BJ (cell line): ENCODE data around the gene KRTAP9-9. TPM values are rescaled to one million over a fixed set of nuclear protein-coding genes. Genes with fewer than 3 reads are reported as not detected.
"Not testable (repeated sequence)": the region's sequence is repeated elsewhere in the genome, so short reads cannot be mapped to it uniquely, and the experiment has no call there.

Experiments
- CTCF ChIA-PET: fragments of 350-600 bp; formaldehyde crosslinking; extraction: SDS; loops from one replicate; lab custom pipeline; 2021; ENCODE audit warnings: antibody characterized with exemption, inconsistent platforms; lab: Yijun Ruan, JAX
- POLR2A ChIA-PET: fragments of 300-600 bp; sonication (Branson Sonifier 250); formaldehyde crosslinking; extraction: SDS; loops from one replicate; lab custom pipeline; 2021; ENCODE audit warnings: antibody characterized with exemption; lab: Charles Lee
- DNase-seq: peaks from one replicate; pipeline ENCODE4 v3.0.0-alpha.2; 2011; ENCODE audit warnings: low read depth
- H3K27me3 ChIP-seq: 2 replicates; pipeline ENCODE4 v1.6.0; 2011; ENCODE audit warnings: low read length; ENCODE audit not compliant: control insufficient read depth, insufficient read depth
- H3K36me3 ChIP-seq: 2 replicates; pipeline ENCODE4 v1.5.1; 2011; ENCODE audit warnings: low read length; ENCODE audit not compliant: control insufficient read depth, insufficient read depth
- H3K4me3 ChIP-seq: 2 replicates; pipeline ENCODE4 v1.5.1; 2011; ENCODE audit warnings: low read depth, mild to moderate bottlenecking, control low read depth, low read length
- polyA minus RNA-seq: library from RNA; depleted of rRNA, polyadenylated mRNA; stranded (reverse); fragments of >200 nt; gene quantifications from 2 replicates; pipeline ENCODE4 v1.2.3, GENCODE V29; 2011; rRNA and poly(A)+ RNA removed
- polyA plus RNA-seq: library from polyadenylated mRNA; depleted of rRNA; stranded (reverse); fragments of >200 nt; gene quantifications from 2 replicates; pipeline ENCODE4 v1.2.3, GENCODE V29; 2011; rRNA removed
- TF ChIP-seq, protein P1 (sequence below): IDR thresholded peaks from 2 replicates; pipeline ENCODE4 v1.5.1; 2011; ENCODE audit warnings: low read depth, mild to moderate bottlenecking, control low read depth, inconsistent platforms, low read length, moderate library complexity; ENCODE audit not compliant: insufficient read depth

KRTAP9-9 gene
- polyA plus RNA-seq, result not detected in 2 replicates
- polyA minus RNA-seq, result not detected in 2 replicates

DNA sequence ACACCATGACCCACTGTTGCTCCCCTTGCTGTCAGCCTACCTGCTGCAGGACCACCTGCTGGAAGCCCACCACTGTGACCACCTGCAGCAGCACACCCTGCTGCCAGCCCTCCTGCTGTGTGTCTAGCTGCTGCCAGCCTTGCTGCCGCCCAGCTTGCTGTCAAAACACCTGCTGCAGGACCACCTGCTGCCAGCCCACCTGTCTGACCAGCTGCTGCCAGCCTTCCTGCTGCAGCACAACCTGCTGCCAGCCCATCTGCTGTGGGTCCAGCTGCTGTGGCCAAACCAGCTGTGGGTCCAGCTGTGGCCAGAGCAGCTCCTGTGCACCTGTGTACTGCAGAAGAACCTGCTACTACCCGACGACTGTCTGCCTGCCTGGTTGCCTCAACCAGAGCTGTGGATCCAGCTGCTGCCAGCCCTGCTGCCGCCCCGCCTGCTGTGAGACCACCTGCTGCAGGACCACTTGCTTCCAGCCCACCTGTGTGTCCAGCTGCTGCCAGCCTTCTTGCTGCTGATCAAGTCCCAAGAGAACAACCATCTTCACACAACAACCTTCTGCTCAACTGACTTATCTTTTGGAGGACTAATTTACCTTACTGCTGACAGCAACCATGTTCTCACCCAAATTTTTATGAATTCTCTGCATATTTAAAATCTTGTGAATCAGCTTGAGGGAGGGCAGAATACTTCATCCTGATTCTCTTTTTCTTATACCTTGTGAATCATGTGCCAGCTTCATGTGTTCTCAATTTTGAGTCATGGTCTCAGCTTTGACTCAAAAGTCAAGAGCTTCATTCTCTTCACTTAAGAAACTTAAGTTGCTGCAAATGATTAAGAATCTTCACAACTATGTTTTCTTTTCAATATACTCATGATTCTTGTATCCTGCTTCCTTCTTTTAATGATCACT lies at the start of gene KRTAP9-9:
KRTAP9-9 (plus strand) TSS at position 4 of the 910 bp plus-strand sequence.
- CTCF ChIA-PET, DNase-seq, H3K36me3 ChIP-seq, H3K4me3 ChIP-seq, H3K27me3 ChIP-seq: not testable (repeated sequence)
- POLR2A ChIA-PET, result interaction anchor here (0.5 to 0.7 kb wide), 2 partner anchors 194 to 304 kb away, joined by 3 to 8 read pairs; no protein-coding TSS in a partner anchor

DNA sequence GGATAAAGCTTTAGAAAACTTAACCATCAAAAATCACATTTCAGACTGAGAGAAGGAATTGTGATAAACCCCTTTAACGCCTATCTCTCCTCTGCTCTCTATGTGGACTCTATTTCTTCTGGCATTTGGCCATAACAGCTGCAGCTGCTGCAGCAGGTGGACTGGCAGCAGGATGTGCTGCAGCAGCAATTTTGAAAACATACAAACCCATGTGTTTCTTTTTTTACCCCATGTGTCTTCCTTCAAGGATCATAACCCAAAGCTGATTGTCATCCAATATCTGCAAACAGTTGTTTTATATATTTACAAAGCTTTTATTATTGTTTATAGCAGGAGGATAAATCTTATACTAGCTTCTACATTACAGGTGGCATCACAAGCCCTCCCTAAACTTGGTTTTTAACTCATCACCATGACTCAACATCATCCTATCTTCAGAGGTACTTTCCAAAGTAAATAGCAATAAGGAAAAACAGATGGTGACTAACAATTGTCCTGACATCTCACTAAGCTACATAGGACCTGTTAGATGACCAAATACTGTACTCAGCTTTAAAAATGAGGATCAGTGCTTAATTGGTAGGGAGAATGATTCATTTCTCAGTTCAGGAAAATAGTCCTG lies 43.2 kb upstream of the KRTAP9-9 start:
- CTCF ChIA-PET, result interaction anchor here (1.1 kb wide), 1 partner anchor 110 kb away, joined by 3 read pairs; no protein-coding TSS in a partner anchor

DNA sequence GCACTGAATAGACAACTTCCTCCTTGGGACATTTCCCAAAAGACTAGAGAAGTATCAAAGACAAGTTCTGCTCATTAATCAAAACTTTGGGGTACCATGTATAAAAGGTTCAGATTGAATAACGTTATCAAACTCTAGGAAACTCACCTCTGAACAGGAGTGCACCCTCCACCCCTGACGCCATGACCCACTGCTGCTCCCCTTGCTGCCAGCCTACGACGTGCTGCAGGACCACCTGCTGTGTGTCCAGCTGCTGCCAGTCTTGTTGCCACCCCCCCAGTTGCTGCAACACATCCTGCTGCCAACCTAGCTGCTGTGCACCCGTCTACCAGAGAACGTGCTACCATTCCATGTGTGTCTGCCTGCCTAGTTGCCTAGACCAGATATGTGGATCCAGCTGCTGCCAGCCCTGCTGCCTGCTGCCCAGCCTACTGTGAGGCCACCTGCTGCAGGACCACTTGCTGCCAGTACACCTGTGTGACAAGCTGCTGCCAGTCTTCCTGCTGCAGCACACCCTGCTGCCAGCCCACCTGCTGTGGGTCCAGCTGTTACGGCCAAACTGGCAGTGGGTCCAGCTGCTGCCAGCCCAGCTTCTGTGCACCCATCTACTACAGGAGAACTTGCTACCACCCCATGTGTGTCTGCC lies 42.5 kb upstream of the KRTAP9-9 start:
- CTCF ChIA-PET, result interaction anchor here (1.1 kb wide), 1 partner anchor 109 kb away, joined by 3 read pairs; no protein-coding TSS in a partner anchor
- TF ChIP-seq, protein P1, sequence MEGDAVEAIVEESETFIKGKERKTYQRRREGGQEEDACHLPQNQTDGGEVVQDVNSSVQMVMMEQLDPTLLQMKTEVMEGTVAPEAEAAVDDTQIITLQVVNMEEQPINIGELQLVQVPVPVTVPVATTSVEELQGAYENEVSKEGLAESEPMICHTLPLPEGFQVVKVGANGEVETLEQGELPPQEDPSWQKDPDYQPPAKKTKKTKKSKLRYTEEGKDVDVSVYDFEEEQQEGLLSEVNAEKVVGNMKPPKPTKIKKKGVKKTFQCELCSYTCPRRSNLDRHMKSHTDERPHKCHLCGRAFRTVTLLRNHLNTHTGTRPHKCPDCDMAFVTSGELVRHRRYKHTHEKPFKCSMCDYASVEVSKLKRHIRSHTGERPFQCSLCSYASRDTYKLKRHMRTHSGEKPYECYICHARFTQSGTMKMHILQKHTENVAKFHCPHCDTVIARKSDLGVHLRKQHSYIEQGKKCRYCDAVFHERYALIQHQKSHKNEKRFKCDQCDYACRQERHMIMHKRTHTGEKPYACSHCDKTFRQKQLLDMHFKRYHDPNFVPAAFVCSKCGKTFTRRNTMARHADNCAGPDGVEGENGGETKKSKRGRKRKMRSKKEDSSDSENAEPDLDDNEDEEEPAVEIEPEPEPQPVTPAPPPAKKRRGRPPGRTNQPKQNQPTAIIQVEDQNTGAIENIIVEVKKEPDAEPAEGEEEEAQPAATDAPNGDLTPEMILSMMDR, result no peak
- Histone ChIP-seq H3K27me3 (no peaks in the 10 kb centered on the region), H3K36me3 (no peaks in the 10 kb centered on the region), H3K4me3 (no peak overlapping the region)
- no peak for DNase-seq
- POLR2A ChIA-PET, result interaction anchor here (0.5 kb wide), 1 partner anchor 79 kb away, joined by 3 read pairs; no protein-coding TSS in a partner anchor

More for the DNA sequence above, 43.2 kb upstream of the KRTAP9-9 start:
- Histone ChIP-seq H3K27me3 (no peaks in the 10 kb centered on the region), H3K4me3 (no peak overlapping the region), H3K36me3 (no peaks in the 10 kb centered on the region)
- peak; percentile 52 for DNase-seq
- TF ChIP-seq, protein P1, result no peak
- POLR2A ChIA-PET, result interaction anchor here (0.5 kb wide), 1 partner anchor 78 kb away, joined by 3 read pairs; no protein-coding TSS in a partner anchor

DNA sequence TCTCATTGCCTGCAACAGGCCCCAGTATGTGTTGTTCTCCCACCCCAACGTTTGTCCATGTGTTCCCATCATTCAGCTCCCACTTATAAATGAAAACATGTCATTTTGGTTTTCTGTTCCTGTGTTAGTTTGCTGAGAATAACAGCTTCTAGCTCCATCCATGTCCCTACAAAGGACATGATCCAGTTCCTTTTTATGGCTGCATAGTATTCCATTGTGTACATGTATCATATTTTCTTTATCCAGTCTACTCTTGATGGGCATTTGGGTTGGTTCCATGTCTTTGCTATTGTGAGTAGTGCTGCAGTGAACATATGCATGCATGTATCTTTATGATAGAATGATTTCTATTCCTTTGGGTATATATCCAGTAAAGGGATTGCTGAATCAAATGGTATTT lies 39.5 kb upstream of the KRTAP9-9 start:
- POLR2A ChIA-PET, result no interaction called here
- no peak overlapping the region for H3K4me3 ChIP-seq
- CTCF ChIA-PET, result no interaction called here
- H3K36me3 ChIP-seq, result no peaks in the 10 kb centered on the region
- DNase-seq, result no peak
- H3K27me3 ChIP-seq, result no peaks in the 10 kb centered on the region
- TF ChIP-seq, protein P1, result no peak

DNA sequence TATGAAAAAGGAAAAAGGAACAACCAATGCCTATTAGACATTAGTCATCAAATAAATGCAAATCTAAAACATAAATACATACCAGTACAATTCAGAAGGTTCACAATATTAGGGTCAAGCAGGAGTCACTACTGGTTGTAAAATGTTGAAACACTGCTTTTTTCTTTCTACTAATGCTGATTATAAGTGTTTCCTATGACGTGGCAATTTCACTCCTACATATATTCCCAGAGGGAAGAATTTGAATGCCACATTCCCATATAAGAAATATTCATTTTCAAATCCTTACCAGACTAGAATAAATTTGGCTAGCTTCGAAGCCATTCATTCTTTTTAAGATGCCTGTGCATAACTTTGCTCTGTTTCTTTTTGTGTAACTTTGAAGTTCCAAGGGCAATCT lies 31.4 kb upstream of the KRTAP9-9 start:
- TF ChIP-seq, protein P1, result no peak
- H3K4me3 ChIP-seq, result no peak overlapping the region
- ChIA-PET POLR2A (no interaction called here), CTCF (no interaction called here)
- no peaks in the 10 kb centered on the region for H3K36me3 ChIP-seq
- DNase-seq, result no peak
- no peaks in the 10 kb centered on the region for H3K27me3 ChIP-seq
